Fibroblast of skin of right biceps (primary cell): ENCODE data around the gene AQP6.

Source experiments
- DNase-seq: peaks from one replicate; pipeline ENCODE4 v3.0.0-alpha.2; 2013

The AQP6 gene

GRCh38 chr12:49943625-49943960, 29.2 kb upstream of the AQP6 start:
- DNase-seq: no peak

- DNase-seq: no peak
These were observed 28.7 kb upstream of the AQP6 start for GRCh38 chr12:49944046-49944445.

GRCh38 chr12:49944718-49945117, 28.0 kb upstream of the AQP6 start:
- no peak for DNase-seq

- DNase-seq: peak; percentile 78
These were observed 27.2 kb upstream of the AQP6 start for GRCh38 chr12:49945394-49946080.

- no peak for DNase-seq
These were observed 26.7 kb upstream of the AQP6 start for GRCh38 chr12:49946086-49946485.

GRCh38 chr12:49946497-49946896, 26.2 kb upstream of the AQP6 start:
- no peak for DNase-seq

- DNase-seq: no peak
These were observed 25.0 kb upstream of the AQP6 start for GRCh38 chr12:49947593-49948226.

GRCh38 chr12:49948866-49949845, 23.6 kb upstream of the AQP6 start:
- no peak for DNase-seq

GRCh38 chr12:49949866-49950265, 22.9 kb upstream of the AQP6 start:
- no peak for DNase-seq

- DNase-seq: no peak
These were observed 22.2 kb upstream of the AQP6 start, which contains the start of gene AQP2 for GRCh38 chr12:49950273-49951251. Gene AQP2, plus strand, starts transcription at chr12:49950737. Its CDS starts 94 bp downstream, at chr12:49950831.

GRCh38 chr12:49951411-49952240, 21.1 kb upstream of the AQP6 start:
- no peak for DNase-seq

GRCh38 chr12:49952391-49953055, 20.2 kb upstream of the AQP6 start:
- DNase-seq: no peak

GRCh38 chr12:49953151-49953550, 19.6 kb upstream of the AQP6 start:
- DNase-seq: no peak

GRCh38 chr12:49953961-49954846, 18.5 kb upstream of the AQP6 start:
- no peak for DNase-seq

GRCh38 chr12:49954863-49955830, 17.6 kb upstream of the AQP6 start:
- DNase-seq: no peak

GRCh38 chr12:49955899-49956662, 16.7 kb upstream of the AQP6 start:
- DNase-seq: no peak
